BLaER1 treated with 17β-estradiol and CSF1 and Interleukin-3, amounts not matched to agents 10 nM and 100 nM (cell line): ENCODE data around the gene IGF2.

Experiments
- H3K27ac ChIP-seq, 11 experiments: shearing (Covaris generic); formaldehyde crosslinking; 2 replicates each; pipeline ENCODE4 v1.8.1; 2022
- H3K27me3 ChIP-seq, 11 experiments: shearing (Covaris generic); formaldehyde crosslinking; 2 replicates each; pipeline ENCODE4 v1.8.1; 2022
- H3K36me3 ChIP-seq, 11 experiments: shearing (Covaris generic); formaldehyde crosslinking; 2 replicates each; pipeline ENCODE4 v1.8.1; 2022
- H3K4me1 ChIP-seq, 10 experiments: shearing (Covaris generic); formaldehyde crosslinking; 2 replicates each; pipeline ENCODE4 v1.8.1; 2022
- H3K4me2 ChIP-seq, 11 experiments: shearing (Covaris generic); formaldehyde crosslinking; 2 replicates each; pipeline ENCODE4 v1.8.1; 2022
- H3K4me3 ChIP-seq, 10 experiments: shearing (Covaris generic); formaldehyde crosslinking; 2 replicates each; pipeline ENCODE4 v1.8.1; 2022
- H3K9ac ChIP-seq, 11 experiments: shearing (Covaris generic); formaldehyde crosslinking; 2 replicates each; pipeline ENCODE4 v1.8.1; 2022
- H3K9me3 ChIP-seq, 11 experiments: shearing (Covaris generic); formaldehyde crosslinking; replicated peaks in 1 of 11; 2 replicates each; pipeline ENCODE4 v1.8.1; 2022
- H4K20me1 ChIP-seq, 11 experiments: shearing (Covaris generic); formaldehyde crosslinking; 2 replicates each; pipeline ENCODE4 v1.8.1; 2022
- Cebpa-rat ChIP-seq, 11 experiments: shearing (Covaris generic); IDR thresholded peaks; 2 replicates each; pipeline ENCODE4 v1.8.1; 2022

Gene IGF2

DNA sequence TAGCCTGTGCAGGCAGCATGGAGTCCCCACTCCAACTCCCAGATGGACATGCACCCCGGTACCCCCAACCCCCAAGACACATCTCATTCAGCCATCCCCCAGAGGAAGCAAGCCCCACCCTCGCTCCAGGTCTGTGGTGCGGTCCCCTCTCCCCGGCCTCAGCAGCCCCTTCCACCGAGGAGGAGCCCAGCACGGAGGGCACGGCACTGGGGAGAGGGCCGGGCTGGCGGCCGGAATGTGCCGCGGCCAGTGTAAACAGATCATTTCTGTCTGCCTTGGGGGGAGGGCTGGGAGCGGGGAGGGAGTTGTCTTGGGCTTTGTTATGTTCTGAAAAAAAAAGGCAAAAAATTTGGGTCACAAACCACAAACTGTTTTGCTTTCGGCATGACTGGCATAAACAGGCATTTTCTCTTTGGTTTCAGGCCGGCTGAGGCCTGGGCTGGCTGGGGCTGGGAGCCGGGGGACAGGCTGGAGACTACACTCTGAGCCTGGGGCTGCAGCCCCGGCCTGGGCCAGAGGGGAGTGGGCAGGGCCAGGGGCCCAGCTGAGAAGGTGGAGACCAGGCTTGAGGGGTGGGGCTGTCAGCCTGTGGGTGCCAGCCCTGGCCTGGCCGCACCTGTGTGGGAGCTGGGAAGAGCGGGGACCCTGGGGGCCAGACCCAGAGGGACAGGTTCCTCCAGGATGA, 16.8 kb downstream of the IGF2 start:
- H4K20me1 ChIP-seq, result no peaks in the 10 kb centered on the region
- no peaks in the 10 kb centered on the region for H3K36me3 ChIP-seq
- TF ChIP-seq Cebpa-rat (IDR thresholded peaks at IDR 0.05), result no peak
- peaks cover 0 to 8% (median 7%) of the 10 kb centered on the region in 10 experiments; a peak in 5 of 20 replicates for H3K4me1 ChIP-seq
- H3K9me3 ChIP-seq, result peaks cover 0 to under 1% (median 0%) of the 10 kb centered on the region in 11 experiments; a peak in 1 of 22 replicates
- H3K4me2 ChIP-seq, result peak overlapping the region in 7 of 11 experiments; percentile 16 to 52 (median 36); a peak in 6 of 22 replicates
- H3K4me3 ChIP-seq, result no peak overlapping the region
- peaks cover 0 to 5% (median 0%) of the 10 kb centered on the region in 11 experiments; a peak in 3 of 22 replicates for H3K27me3 ChIP-seq
- H3K27ac ChIP-seq, result peak overlapping the region in 1 of 11 experiments; percentile 38; a peak in 3 of 22 replicates
- H3K9ac ChIP-seq, result peak overlapping the region in 3 of 11 experiments; percentile 44 to 53 (median 50); a peak in 3 of 22 replicates

DNA sequence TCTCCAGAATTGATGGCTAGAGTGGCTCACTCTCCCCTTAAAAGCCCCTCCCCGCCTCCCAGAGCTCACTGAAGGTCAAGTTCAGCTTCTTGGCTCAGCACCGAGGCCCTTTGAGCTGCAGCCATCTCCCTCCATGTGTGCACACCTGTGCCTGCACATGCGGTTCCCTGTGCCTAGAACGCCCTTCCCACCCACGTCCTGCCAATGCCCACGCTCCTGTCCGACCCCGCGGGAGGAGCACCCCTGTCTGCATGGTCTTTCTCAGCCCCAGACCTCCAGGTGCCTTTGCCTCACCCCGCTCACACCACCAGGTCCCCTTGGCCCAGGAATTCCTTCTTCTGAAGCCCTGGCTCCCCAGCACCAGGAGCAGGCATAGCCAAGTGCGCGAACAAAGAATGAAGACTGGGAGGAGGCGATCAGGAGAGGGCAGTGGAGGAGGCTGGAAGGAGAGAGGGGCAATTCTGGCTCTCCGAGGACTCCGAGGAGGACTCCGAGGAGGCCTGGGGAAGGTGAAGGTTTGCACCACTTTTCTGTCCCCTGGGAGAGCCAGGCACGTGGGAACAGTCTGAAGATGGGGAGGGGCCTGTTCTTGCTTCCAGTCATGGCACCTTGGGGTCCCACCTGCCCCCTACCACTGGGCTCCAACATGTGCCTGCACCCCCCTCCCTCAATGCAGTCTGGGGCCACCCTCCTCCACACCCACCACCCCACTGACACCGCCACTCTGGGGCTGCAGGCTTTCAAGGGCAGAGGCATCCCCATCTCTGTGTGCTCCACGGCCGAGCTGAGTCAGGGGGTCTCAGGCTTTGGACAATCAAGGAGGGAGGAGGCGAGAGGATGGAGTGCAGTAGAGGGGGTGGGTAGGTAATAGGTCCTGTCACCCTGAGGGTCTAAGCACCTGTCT, 17.7 kb downstream of the IGF2 start:
- H4K20me1 ChIP-seq, result no peaks in the 10 kb centered on the region
- no peak overlapping the region for H3K9ac ChIP-seq
- peak overlapping the region in 1 of 11 experiments; percentile 30; a peak in 1 of 22 replicates for H3K4me2 ChIP-seq
- peaks cover 0 to 5% (median 0%) of the 10 kb centered on the region in 11 experiments; a peak in 3 of 22 replicates for H3K27me3 ChIP-seq
- H3K4me1 ChIP-seq, result peaks cover 0 to 8% (median 7%) of the 10 kb centered on the region in 10 experiments; a peak in 5 of 20 replicates
- no peaks in the 10 kb centered on the region for H3K36me3 ChIP-seq
- H3K27ac ChIP-seq, result no peak overlapping the region
- H3K9me3 ChIP-seq, result peaks cover 0 to 9% (median 0%) of the 10 kb centered on the region in 11 experiments; a peak in 3 of 22 replicates
- TF ChIP-seq Cebpa-rat (IDR thresholded peaks at IDR 0.05), result no peak
- H3K4me3 ChIP-seq, result no peak overlapping the region

DNA sequence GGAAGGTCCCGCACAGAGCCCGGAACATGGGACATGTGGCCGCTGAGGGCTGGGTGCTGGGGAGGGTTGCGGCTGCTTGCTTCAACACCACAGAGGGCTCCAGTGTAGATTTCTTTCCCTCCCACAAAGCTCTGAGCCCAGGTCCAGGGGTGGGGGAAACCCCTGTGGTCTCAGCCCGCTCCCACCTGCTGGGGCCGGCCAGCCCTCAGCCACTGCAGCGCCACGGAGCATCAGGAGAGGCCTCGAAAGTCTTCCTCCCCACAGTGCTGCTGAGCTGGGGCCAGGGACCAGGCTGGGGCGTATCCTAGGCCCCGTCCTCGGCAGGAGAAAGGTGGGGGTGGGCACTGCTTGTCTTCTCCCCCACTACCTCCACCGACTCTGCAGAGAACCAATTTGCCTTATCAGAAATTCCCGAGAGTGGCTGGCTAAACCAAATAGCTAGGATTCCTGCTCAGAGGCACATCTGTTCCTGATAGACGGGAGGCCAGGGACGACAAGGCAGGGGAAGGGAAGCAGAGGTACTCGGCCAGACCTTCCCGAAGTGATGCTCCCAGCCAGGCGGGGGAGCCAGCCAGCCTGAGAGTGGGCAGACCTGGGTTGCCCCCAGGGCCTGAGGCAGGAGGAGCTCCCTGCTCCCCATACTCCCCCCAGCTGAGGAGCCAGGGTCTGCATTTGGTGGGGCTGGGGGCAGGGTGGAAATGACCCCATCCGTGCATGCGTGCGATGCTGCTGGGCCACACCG, 18.7 kb downstream of the IGF2 start:
- peaks cover 0 to 5% (median 0%) of the 10 kb centered on the region in 11 experiments; a peak in 3 of 22 replicates for H3K27me3 ChIP-seq
- H3K4me1 ChIP-seq, result peaks cover 0 to 8% (median 7%) of the 10 kb centered on the region in 10 experiments; a peak in 5 of 20 replicates
- no peak overlapping the region for H3K4me3 ChIP-seq
- no peak for TF ChIP-seq Cebpa-rat (IDR thresholded peaks at IDR 0.05)
- no peaks in the 10 kb centered on the region for H3K36me3 ChIP-seq
- H4K20me1 ChIP-seq, result no peaks in the 10 kb centered on the region
- H3K27ac ChIP-seq, result no peak overlapping the region
- H3K9ac ChIP-seq, result no peak overlapping the region
- H3K4me2 ChIP-seq, result no peak overlapping the region
- H3K9me3 ChIP-seq, result peaks cover 0 to 16% (median 0%) of the 10 kb centered on the region in 11 experiments; a peak in 3 of 22 replicates

- Histone ChIP-seq H3K9ac (no peak overlapping the region), H3K36me3 (no peaks in the 10 kb centered on the region), H3K4me1 (peaks cover 0 to 8% (median 7%) of the 10 kb centered on the region in 10 experiments; a peak in 5 of 20 replicates), H3K27ac (no peak overlapping the region), H4K20me1 (no peaks in the 10 kb centered on the region), H3K9me3 (peaks cover 0 to 16% (median 0%) of the 10 kb centered on the region in 11 experiments; a peak in 3 of 22 replicates), H3K27me3 (peaks cover 0 to 5% (median 0%) of the 10 kb centered on the region in 11 experiments; a peak in 3 of 22 replicates), H3K4me3 (no peak overlapping the region), H3K4me2 (no peak overlapping the region)
- no peak for TF ChIP-seq Cebpa-rat (IDR thresholded peaks at IDR 0.05)
Observed at GRCh38 chr11:2118677-2119076, 20.5 kb downstream of the IGF2 start.

- no peak overlapping the region for H3K27ac ChIP-seq
- H3K36me3 ChIP-seq, result no peaks in the 10 kb centered on the region
- TF ChIP-seq Cebpa-rat (IDR thresholded peaks at IDR 0.05), result no peak
- H4K20me1 ChIP-seq, result no peaks in the 10 kb centered on the region
- no peak overlapping the region for H3K9ac ChIP-seq
- H3K27me3 ChIP-seq, result peaks cover 0 to 5% (median 0%) of the 10 kb centered on the region in 11 experiments; a peak in 2 of 22 replicates
- H3K9me3 ChIP-seq, result peaks cover 0 to 16% (median 0%) of the 10 kb centered on the region in 11 experiments; a peak in 3 of 22 replicates
- no peak overlapping the region for H3K4me3 ChIP-seq
- no peaks in the 10 kb centered on the region for H3K4me1 ChIP-seq
- H3K4me2 ChIP-seq, result no peak overlapping the region
Observed at GRCh38 chr11:2116680-2117079, 22.5 kb downstream of the IGF2 start.

DNA sequence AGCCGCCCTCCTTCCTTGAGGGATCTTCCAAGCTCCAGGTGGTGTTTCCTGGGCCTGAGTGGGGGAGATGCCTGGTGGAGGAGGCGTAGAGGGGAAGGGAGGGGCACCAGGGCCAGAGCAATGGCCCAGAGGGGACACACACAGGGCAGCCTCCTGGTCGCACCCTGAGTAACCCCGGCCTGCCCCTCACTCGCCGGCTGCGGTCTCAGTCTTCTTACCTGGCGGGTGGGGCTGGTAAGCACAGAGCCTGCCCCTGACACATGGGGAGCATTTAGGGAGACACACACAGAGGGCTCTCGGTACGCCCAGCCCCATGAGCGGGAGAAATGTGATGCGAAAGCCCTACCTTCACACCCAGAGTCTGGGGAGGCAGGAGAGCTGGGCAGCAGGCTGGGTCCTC, 23.9 kb downstream of the IGF2 start:
- TF ChIP-seq Cebpa-rat (IDR thresholded peaks at IDR 0.05), result no peak

DNA sequence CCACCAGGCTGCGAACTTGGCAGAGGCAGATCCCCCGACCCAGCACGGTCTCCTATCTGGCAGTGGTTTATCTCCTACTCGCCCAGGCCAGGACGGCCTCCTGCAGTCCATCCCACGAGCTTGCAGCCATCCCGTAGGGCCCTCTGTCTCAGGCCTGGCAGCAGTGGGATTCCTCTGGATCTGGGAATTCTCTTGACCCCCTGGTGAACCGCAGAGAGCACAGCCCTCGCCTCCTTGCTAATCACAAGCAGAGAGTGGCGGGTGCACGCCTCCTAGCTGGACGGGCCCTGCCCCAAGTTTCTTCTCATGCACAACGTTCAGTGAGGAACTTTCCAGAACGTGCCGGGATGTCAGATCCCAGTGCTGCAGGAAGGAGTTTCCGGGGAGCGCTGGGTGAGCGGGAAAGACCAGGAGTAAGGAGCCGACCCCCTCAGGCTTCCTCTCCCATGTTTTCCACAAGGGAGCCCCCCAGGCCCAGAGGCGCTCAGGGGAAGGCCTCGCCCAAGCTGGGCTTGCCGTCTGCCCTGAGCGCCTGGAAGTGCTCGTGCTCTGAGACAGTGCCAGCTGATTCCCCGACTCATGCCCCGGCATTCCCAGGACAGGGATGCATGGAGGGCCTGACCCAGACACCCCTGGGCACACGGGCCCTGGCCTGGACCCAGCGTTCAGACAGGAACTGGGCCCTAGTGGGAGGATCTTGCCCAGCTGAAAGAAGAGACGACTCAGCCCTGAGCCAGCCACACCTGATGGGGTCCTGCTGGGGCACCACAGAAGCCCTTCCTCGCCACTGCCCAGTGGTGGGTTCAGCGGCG, 24.6 kb downstream of the IGF2 start:
- Histone ChIP-seq H3K9me3 (peaks cover 0 to 20% (median 0%) of the 10 kb centered on the region in 11 experiments; a peak in 3 of 22 replicates), H3K27me3 (peaks cover 0 to 5% (median 0%) of the 10 kb centered on the region in 11 experiments; a peak in 2 of 22 replicates), H3K4me2 (no peak overlapping the region), H3K4me1 (peaks cover 4 to 15% (median 14%) of the 10 kb centered on the region in 10 experiments), H3K36me3 (no peaks in the 10 kb centered on the region), H3K4me3 (no peak overlapping the region), H4K20me1 (no peaks in the 10 kb centered on the region), H3K9ac (no peak overlapping the region), H3K27ac (no peak overlapping the region)
- TF ChIP-seq Cebpa-rat (IDR thresholded peaks at IDR 0.05), result no peak

More for the DNA sequence above, 23.9 kb downstream of the IGF2 start:
- Histone ChIP-seq H3K4me2 (no peak overlapping the region), H4K20me1 (no peaks in the 10 kb centered on the region), H3K9ac (no peak overlapping the region), H3K9me3 (peaks cover 0 to 16% (median 0%) of the 10 kb centered on the region in 11 experiments; a peak in 3 of 22 replicates), H3K27me3 (peaks cover 0 to 5% (median 0%) of the 10 kb centered on the region in 11 experiments; a peak in 2 of 22 replicates), H3K4me1 (peaks cover 0 to 8% (median 8%) of the 10 kb centered on the region in 10 experiments; a peak in 16 of 20 replicates), H3K27ac (no peak overlapping the region), H3K4me3 (no peak overlapping the region), H3K36me3 (no peaks in the 10 kb centered on the region)
